DND-41 (cell line): Measurements from ENCODE around the gene SUZ12.

Experiments used
- ATAC-seq: fragments of 200-7000 bp; cut with Tn5 transposase; 3 replicates; pipeline ENCODE4 v1.9.1; 2021; ENCODE audit warnings: low read depth; ENCODE audit not compliant: insufficient read depth
- DNase-seq: peaks from one replicate; pipeline ENCODE4 v3.0.0-alpha.2; 2020
- H2AFZ ChIP-seq: 2 replicates; pipeline ENCODE4 v1.6.0; 2012; ENCODE audit warnings: low read depth, low read length
- H3K27ac ChIP-seq: 2 replicates; pipeline ENCODE4 v1.5.1; 2012; ENCODE audit warnings: low read length, inconsistent platforms
- H3K27me3 ChIP-seq: fragments of 200-600 bp; sonication (generic); 2 replicates; pipeline ENCODE4 v1.6.0; 2012; ENCODE audit warnings: low read length, mild to moderate bottlenecking, inconsistent platforms; ENCODE audit not compliant: insufficient read depth, poor library complexity
- H3K36me3 ChIP-seq: 2 replicates; pipeline ENCODE4 v1.5.1; 2012; ENCODE audit warnings: low read length, inconsistent platforms; ENCODE audit not compliant: insufficient read depth
- H3K4me1 ChIP-seq: 2 replicates; pipeline ENCODE4 v1.5.1; 2012; ENCODE audit warnings: mild to moderate bottlenecking, low read length; ENCODE audit not compliant: insufficient read depth
- H3K4me2 ChIP-seq: 2 replicates; pipeline ENCODE4 v1.6.0; 2012; ENCODE audit warnings: mild to moderate bottlenecking, moderate library complexity, low read length, inconsistent platforms; ENCODE audit not compliant: insufficient read depth
- H3K4me3 ChIP-seq, 2 experiments: fragments of 200-600 bp in 1 of 2; shearing (Covaris generic) in 1 of 2; 2 replicates each; pipeline ENCODE4 v1.5.1; 2012 to 2016; ENCODE audit warnings: inconsistent platforms in 2 of 2, low read length in 2 of 2, mild to moderate bottlenecking in 2 of 2, low read depth in 1 of 2, moderate library complexity in 1 of 2
- H3K79me2 ChIP-seq: 2 replicates; pipeline ENCODE4 v1.6.0; 2012; ENCODE audit warnings: low read length, inconsistent platforms; ENCODE audit not compliant: insufficient read depth
- H3K9ac ChIP-seq: 2 replicates; pipeline ENCODE4 v1.6.0; 2012; ENCODE audit warnings: low read depth, mild to moderate bottlenecking, inconsistent platforms, low read length, moderate library complexity
- H3K9me3 ChIP-seq: 2 replicates; pipeline ENCODE4 v1.5.1; 2012; ENCODE audit warnings: low read length, moderate library complexity, mild to moderate bottlenecking, inconsistent platforms; ENCODE audit not compliant: insufficient read depth, severe bottlenecking
- H4K20me1 ChIP-seq: 2 replicates; pipeline ENCODE4 v1.6.0; 2012; ENCODE audit warnings: low read length; ENCODE audit not compliant: insufficient read depth
- CTCF ChIP-seq: IDR thresholded peaks from 2 replicates; pipeline ENCODE4 v1.5.1; 2012; ENCODE audit warnings: borderline replicate concordance, low read length, moderate library complexity, mild to moderate bottlenecking; ENCODE audit not compliant: poor library complexity, severe bottlenecking; ENCODE audit errors: extremely low read depth
- EZH2 ChIP-seq: IDR thresholded peaks from 3 replicates; pipeline ENCODE4 v1.6.1; 2012; ENCODE audit warnings: borderline replicate concordance, low read depth, mild to moderate bottlenecking, moderate library complexity, low read length, inconsistent platforms; ENCODE audit not compliant: severe bottlenecking

The SUZ12 gene

GRCh38 chr17:31918701-31919128, 18.1 kb upstream of the SUZ12 start:
- no peak overlapping the region for H3K9ac ChIP-seq
- H3K27ac ChIP-seq: no peak overlapping the region
- H4K20me1 ChIP-seq: no peaks in the 10 kb centered on the region
- TF ChIP-seq EZH2: no peak
- TF ChIP-seq CTCF: no peak
- H3K36me3 ChIP-seq: no peaks in the 10 kb centered on the region
- no peaks in the 10 kb centered on the region for H3K27me3 ChIP-seq
- no peaks in the 10 kb centered on the region for H3K79me2 ChIP-seq
- DNase-seq (no peak), ATAC-seq (no peak)
- no peak overlapping the region for H3K4me3 ChIP-seq
- H3K4me1 ChIP-seq: no peaks in the 10 kb centered on the region
- no peaks in the 10 kb centered on the region for H3K9me3 ChIP-seq
- H2AFZ ChIP-seq: no peak overlapping the region
- no peak overlapping the region for H3K4me2 ChIP-seq

GRCh38 chr17:31919802-31920525, 16.8 kb upstream of the SUZ12 start:
- Histone ChIP-seq H3K4me1 (no peaks in the 10 kb centered on the region), H3K9ac (no peak overlapping the region), H3K27ac (no peak overlapping the region), H3K36me3 (no peaks in the 10 kb centered on the region), H3K27me3 (no peaks in the 10 kb centered on the region), H3K79me2 (no peaks in the 10 kb centered on the region), H4K20me1 (no peaks in the 10 kb centered on the region), H3K4me3 (no peak overlapping the region), H3K4me2 (no peak overlapping the region), H3K9me3 (no peaks in the 10 kb centered on the region), H2AFZ (no peak overlapping the region)
- ATAC-seq (no peak), DNase-seq (no peak)
- TF ChIP-seq EZH2: no peak
- TF ChIP-seq CTCF: no peak

DNA sequence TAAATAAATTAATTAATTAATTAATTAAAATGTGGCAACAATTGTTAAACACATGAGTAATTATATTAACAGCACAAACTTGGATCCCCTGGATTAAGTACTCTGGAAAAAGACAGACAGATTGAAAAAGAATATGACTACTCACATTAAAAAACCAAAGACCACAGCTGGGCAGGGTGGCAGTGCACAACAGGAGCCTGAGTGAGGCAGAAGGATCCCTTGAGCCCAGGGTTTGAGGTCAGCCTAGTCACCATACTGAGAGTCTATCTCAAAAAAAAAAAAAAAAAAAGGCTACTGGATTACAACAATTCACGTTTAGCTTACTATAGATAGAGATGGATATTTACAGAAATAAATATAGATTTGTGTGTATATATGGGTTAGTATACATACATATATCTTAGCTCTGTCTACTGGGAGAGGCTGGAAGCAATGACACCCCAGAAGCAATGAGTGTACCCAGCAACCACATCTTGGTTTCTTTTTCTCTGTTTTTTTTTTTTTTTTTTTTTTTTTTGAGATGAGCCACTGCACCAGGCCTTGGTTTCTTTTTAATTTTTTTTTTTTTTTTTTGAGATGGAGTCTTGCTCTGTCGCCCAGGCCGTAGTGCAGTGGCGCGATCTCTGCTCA, 10.6 kb upstream of the SUZ12 start:
- no peaks in the 10 kb centered on the region for H3K4me1 ChIP-seq
- H3K27ac ChIP-seq: no peak overlapping the region
- no peaks in the 10 kb centered on the region for H3K79me2 ChIP-seq
- no peak overlapping the region for H3K9ac ChIP-seq
- TF ChIP-seq CTCF: no peak
- H3K27me3 ChIP-seq: no peaks in the 10 kb centered on the region
- no peaks in the 10 kb centered on the region for H4K20me1 ChIP-seq
- ATAC-seq (no peak), DNase-seq (no peak)
- H3K4me3 ChIP-seq: no peak overlapping the region
- no peak overlapping the region for H3K4me2 ChIP-seq
- no peaks in the 10 kb centered on the region for H3K9me3 ChIP-seq
- H3K36me3 ChIP-seq: no peaks in the 10 kb centered on the region
- no peak overlapping the region for H2AFZ ChIP-seq
